Esophagus muscularis mucosa (tissue), 4 donors: ENCODE results near the gene KCNB1. TPM values are rescaled to one million over a fixed set of nuclear protein-coding genes. Genes with fewer than 3 reads are reported as not detected.

Experiments
- DNase-seq: peaks from one replicate; pipeline ENCODE4 v3.0.0-alpha.2; 2017; ENCODE audit errors: extremely low spot score
- H3K27ac ChIP-seq, 4 donors: fragments of 200-600 bp; sonication (generic); replicated peaks in 1 of 4; 1 replicate in 3 of 4; 2 replicates in 1 of 4; pipeline ENCODE4 v1.5.1; 2016 to 2019; ENCODE audit warnings: mild to moderate bottlenecking in 1 of 4
- H3K27me3 ChIP-seq, 4 donors: fragments of 200-600 bp; sonication (generic); one replicate each; pipeline versions ENCODE4 v1.5.1 to v1.6.0; 2016 to 2019
- H3K36me3 ChIP-seq, 4 donors: fragments of 200-600 bp; sonication (generic); one replicate each; pipeline ENCODE4 v1.5.1; 2016 to 2019
- H3K4me1 ChIP-seq, 4 donors: fragments of 200-600 bp; sonication (generic); one replicate each; pipeline ENCODE4 v1.5.1; 2016 to 2019
- H3K4me3 ChIP-seq, 4 donors: fragments of 200-600 bp; sonication (generic); 1 replicate in 2 of 4; 2 replicates in 2 of 4; pipeline ENCODE4 v1.5.1; 2016 to 2019; ENCODE audit warnings: mild to moderate bottlenecking in 4 of 4, moderate library complexity in 1 of 4
- H3K9me3 ChIP-seq, 4 donors: fragments of 200-600 bp; sonication (generic); 1 replicate in 3 of 4; 2 replicates in 1 of 4; pipeline ENCODE4 v1.5.1; 2016 to 2019
- CTCF ChIP-seq, 3 experiments: fragments of 200-600 bp in 2 of 3; fragments of 450-650 bp in 1 of 3; sonication (generic) in 2 of 3; IDR thresholded peaks; one replicate each; pipeline ENCODE4 v1.5.1; 2017 to 2019; ENCODE audit warnings: antibody characterized with exemption in 3 of 3, mild to moderate bottlenecking in 2 of 3, moderate library complexity in 1 of 3
- EP300 ChIP-seq: sonication (generic); formaldehyde crosslinking; IDR thresholded peaks from one replicate; pipeline ENCODE4 v1.6.1; 2017; ENCODE audit warnings: antibody characterized with exemption
- POLR2A ChIP-seq: fragments of 450-650 bp; IDR thresholded peaks from one replicate; pipeline ENCODE4 v1.6.1; 2017; ENCODE audit warnings: antibody characterized with exemption, moderate library complexity, mild to moderate bottlenecking, low read depth
- POLR2AphosphoS5 ChIP-seq, 2 donors: sonication (generic); formaldehyde crosslinking; IDR thresholded peaks; one replicate each; pipeline ENCODE4 v1.6.1; 2017; ENCODE audit warnings: antibody characterized with exemption in 2 of 2
- WGBS: methylation state at CpG from one replicate; pipeline ENCODE4 v1.1.5; 2018; 5-methylcytosine and 5-hydroxymethylcytosine counted together
- intact Hi-C: fragments of 100-400 bp; cut with DNase I; formaldehyde crosslinking; loops from one replicate; pipeline ENCODE4 v1.15.1; 2023
- total RNA-seq, 4 donors: library from RNA; depleted of rRNA; stranded (reverse); fragments of >200 nt; gene quantifications; one replicate each; pipeline versions ENCODE4 v1.1.0 to v1.2.1, GENCODE V29; 2016

Gene KCNB1
- total RNA-seq, 4 donors from 2014 or later = 32.3 to 55.5 (median 51.9) TPM

GRCh38 chr20:49347156-49347555 lies 135.3 kb downstream of the KCNB1 start:
- H3K4me3 ChIP-seq = no peak overlapping the region
- intact Hi-C loops = loop anchor here (5.0 kb wide), 1 partner anchor 35 kb away; no protein-coding TSS in a partner anchor

DNA sequence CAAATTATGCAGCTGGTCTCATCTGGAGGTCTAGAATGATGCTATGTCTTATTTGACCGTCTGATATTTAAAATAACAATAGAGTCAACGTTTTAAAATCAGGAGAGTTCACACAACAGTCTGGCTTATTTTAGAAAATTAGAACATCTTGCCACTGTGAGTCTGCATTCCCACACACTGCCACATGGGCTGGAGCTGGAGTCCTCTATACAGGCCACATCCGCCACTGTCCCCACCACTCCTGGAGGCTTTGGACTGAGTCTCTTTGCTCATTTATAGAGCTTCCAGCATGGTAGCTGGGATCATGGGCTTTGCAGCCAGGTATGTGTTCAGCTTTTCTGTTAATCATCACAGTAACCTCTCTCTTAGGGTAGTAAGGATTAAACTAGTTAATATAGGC lies 135.8 kb downstream of the KCNB1 start:
- WGBS = 81% methylated on average over 3 of the region's 3 CpGs
- Histone ChIP-seq H3K27ac (peak overlapping the region in 2 of 4 donors; percentile 71 to 81), H3K36me3 (no peaks in the 10 kb centered on the region), H3K4me1 (peaks cover 15 to 65% (median 44%) of the 10 kb centered on the region in 4 donors), H3K9me3 (no peaks in the 10 kb centered on the region), H3K4me3 (no peak overlapping the region), H3K27me3 (no peaks in the 10 kb centered on the region)
- intact Hi-C loops = loop anchor here (5.0 kb wide), 1 partner anchor 36 kb away; no protein-coding TSS in a partner anchor
- DNase-seq = no peak
- no peak for TF ChIP-seq POLR2A
- no peak for TF ChIP-seq CTCF (IDR thresholded peaks at IDR 0.05)
- TF ChIP-seq EP300 = no peak
- TF ChIP-seq POLR2AphosphoS5 (IDR thresholded peaks at IDR 0.05) = no peak

More at GRCh38 chr20:49347156-49347555, 135.3 kb downstream of the KCNB1 start:
- no peaks in the 10 kb centered on the region for H3K9me3 ChIP-seq
- WGBS = 93% methylated on average over 9 of the region's 9 CpGs
- no peak for DNase-seq
- H3K4me1 ChIP-seq = peaks cover 15 to 69% (median 47%) of the 10 kb centered on the region in 4 donors
- TF ChIP-seq CTCF (IDR thresholded peaks at IDR 0.05) (no peak), POLR2AphosphoS5 (IDR thresholded peaks at IDR 0.05) (no peak), EP300 (no peak), POLR2A (no peak)
- peak overlapping the region in 2 of 4 donors; percentile 71 to 81 for H3K27ac ChIP-seq
- no peaks in the 10 kb centered on the region for H3K27me3 ChIP-seq
- H3K36me3 ChIP-seq = no peaks in the 10 kb centered on the region

DNA sequence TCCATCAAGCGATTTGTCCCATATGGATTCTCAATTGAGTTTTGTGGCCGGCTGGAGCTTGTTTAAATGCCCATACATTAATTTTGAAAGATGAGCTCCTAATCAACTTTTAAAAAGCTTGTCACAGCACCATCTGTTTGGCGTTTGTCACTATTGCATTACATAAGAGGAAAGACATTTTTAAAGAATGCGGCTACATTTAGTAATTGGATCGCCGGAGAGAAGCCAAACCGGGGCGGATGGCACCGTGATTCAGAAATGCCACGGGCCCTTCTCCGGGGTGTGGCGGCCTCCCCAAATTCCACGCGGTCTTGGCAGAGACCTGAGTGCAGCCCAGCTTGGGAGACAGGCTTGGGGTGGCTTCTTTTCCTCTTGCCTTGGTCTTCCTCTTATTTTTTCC lies 136.9 kb downstream of the KCNB1 start:
- no peaks in the 10 kb centered on the region for H3K27me3 ChIP-seq
- TF ChIP-seq POLR2A (no peak), CTCF (IDR thresholded peaks at IDR 0.05) (no peak), EP300 (no peak), POLR2AphosphoS5 (IDR thresholded peaks at IDR 0.05) (no peak)
- 40% methylated on average over 14 of the region's 14 CpGs for WGBS
- peaks cover 15 to 66% (median 47%) of the 10 kb centered on the region in 4 donors for H3K4me1 ChIP-seq
- H3K27ac ChIP-seq = peak overlapping the region; percentile 74 to 81 (median 78)
- intact Hi-C loops = loop anchor here (5.0 kb wide), 1 partner anchor 37 kb away; no protein-coding TSS in a partner anchor
- no peaks in the 10 kb centered on the region for H3K9me3 ChIP-seq
- no peaks in the 10 kb centered on the region for H3K36me3 ChIP-seq
- H3K4me3 ChIP-seq = peak overlapping the region in 1 of 4 donors; percentile 24
- peak; percentile 93 for DNase-seq

DNA sequence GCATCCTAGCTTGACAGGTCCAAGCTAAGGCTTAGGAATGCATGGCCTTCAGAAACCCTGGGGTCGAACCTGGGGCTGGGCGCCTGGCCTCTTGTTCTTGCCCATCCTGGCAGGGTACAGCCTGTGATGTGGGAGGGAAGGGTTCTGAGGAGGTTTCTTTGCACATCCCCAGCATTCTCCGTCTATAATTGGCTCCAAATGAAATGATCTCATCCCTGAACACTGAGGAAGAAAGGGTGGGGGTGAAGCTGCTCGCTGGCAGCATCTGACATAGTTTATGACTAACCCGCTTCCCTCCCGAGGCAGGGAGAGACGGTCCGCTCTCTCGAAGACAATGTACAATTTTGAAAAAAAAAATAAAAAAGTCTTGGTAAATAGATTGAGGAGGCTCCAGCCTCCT lies 137.5 kb downstream of the KCNB1 start:
- Histone ChIP-seq H3K4me3 (peak overlapping the region in 1 of 4 donors; percentile 24), H3K36me3 (no peaks in the 10 kb centered on the region), H3K4me1 (peaks cover 15 to 68% (median 51%) of the 10 kb centered on the region in 4 donors), H3K27ac (peak overlapping the region; percentile 74 to 81 (median 78)), H3K9me3 (no peaks in the 10 kb centered on the region), H3K27me3 (no peaks in the 10 kb centered on the region)
- peak; percentile 93 for DNase-seq
- intact Hi-C loops = loop anchor here (5.0 kb wide), 1 partner anchor 37 kb away; no protein-coding TSS in a partner anchor
- TF ChIP-seq POLR2A (no peak), EP300 (no peak), POLR2AphosphoS5 (IDR thresholded peaks at IDR 0.05) (peak; percentile 79 to 82)
- 20% methylated on average over 9 of the region's 9 CpGs for WGBS

DNA sequence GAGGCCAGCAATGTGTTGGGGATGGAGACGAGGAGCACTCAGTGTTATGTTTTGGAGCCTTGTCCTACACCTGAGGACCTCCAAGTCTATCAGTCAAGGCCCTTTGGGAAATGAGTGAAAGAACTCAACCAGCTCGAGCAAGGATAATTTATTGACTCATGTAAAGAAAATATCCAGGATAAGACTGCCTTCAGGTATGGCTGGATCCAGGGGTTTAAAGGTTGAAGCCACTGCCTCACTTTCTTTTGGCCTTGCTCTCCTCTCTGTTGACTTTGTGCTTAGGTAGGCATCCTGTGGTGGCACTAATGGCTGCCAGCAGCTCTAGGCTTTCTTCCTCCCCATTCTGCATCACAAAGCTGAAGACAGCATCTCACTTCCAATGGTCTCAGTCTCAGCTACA lies 138.3 kb downstream of the KCNB1 start:
- Histone ChIP-seq H3K4me3 (no peak overlapping the region), H3K27me3 (no peaks in the 10 kb centered on the region), H3K9me3 (no peaks in the 10 kb centered on the region), H3K4me1 (peaks cover 15 to 68% (median 54%) of the 10 kb centered on the region in 4 donors), H3K27ac (peak overlapping the region; percentile 74 to 81 (median 78)), H3K36me3 (no peaks in the 10 kb centered on the region)
- DNase-seq = no peak
- TF ChIP-seq EP300 (no peak), POLR2A (no peak), POLR2AphosphoS5 (IDR thresholded peaks at IDR 0.05) (no peak), CTCF (IDR thresholded peaks at IDR 0.05) (no peak)
- intact Hi-C loops = no loop called here
- WGBS = 90% methylated on average over 2 of the region's 2 CpGs
